ENCODE data around the gene TBXA2R.

TBXA2R gene

GRCh38 chr19:3550947-3551791 is 55.5 kb downstream of the TBXA2R start:
- no peak for DNase-seq

DNA sequence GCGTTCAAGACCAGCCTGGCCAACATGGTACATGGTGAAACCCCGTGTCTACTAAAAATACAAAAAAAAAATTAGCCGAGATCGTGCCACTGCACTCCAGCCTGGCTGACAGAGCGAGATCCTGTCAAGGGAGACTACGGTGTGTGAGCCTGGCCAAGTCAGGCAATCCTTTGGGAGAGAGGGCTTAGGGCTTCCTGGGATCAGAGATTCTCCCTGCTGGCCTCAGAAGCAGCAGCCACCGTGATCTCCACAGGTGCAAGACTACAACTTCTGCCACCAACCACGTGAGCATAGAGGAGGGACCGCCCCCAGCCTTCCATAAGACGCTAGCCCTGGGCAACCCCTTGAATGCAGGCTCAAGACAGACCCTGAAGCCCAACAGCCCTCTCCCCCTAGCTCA is 56.9 kb downstream of the TBXA2R start:
- DNase-seq = no peak

DNA sequence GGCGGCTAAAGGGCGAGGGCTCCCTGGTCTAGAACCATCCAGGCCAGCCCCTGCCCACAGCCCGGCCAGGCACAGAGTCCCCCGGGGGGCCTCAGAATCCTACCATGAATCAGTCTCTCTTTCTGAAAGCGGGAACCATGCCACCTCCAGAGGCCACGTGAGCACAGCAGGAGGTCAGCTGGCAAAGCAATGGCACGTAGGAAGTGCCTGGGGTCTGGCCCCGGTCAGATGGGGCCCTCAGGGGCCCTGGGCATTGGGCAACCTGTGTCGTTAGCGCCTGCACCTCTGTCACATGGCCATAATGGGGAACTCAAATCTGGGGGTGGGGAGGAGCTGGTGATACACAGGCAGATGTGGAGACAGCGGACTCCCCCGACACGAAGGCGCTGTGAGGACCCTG is 58.1 kb downstream of the TBXA2R start:
- peak; percentile 74 to 85 (median 76) for DNase-seq

GRCh38 chr19:3547767-3548282 is 58.9 kb downstream of the TBXA2R start:
- no peak for DNase-seq

- DNase-seq = peak in 2 of 3 donors; percentile 42 to 78
Measured at GRCh38 chr19:3547301-3547731, 59.4 kb downstream of the TBXA2R start.

DNA sequence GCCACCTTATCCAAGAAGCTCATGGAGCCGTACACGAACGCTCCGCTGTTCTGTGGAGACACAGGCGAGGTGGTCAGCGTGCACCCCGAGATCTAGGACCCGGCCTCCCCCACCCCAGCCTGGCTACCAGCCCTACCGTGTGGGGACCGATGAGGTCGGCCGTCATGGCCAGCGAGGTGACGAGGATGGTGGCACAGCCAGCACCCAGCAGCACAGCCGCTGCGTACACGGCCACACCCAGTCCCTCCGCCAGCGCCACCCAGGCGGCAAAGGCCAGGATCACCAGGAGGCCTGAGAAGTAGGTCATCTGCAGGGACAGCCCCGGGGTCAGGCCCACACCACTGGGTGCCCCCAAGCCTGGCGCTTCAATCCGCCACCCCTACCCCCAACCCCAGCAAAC is 60.6 kb downstream of the TBXA2R start:
- no peak for DNase-seq

DNA sequence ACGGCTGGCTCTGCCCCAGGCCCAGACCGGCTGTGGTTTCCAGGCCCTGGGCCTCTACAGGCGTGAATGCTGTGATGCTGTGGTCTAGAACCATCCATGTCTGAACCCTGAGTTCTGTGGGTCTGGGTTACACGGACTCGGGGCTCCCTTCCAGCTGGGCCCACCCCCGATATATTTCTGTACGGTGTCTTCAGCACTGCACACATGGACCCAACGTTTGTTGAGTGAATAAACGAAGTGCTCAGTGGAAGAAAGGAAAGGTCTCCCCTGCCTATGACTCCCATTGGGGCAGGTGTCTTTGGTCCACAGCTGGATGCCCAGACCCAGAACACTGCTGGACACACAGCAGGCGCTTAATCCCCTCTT is 61.0 kb downstream of the TBXA2R start:
- DNase-seq = no peak

DNA sequence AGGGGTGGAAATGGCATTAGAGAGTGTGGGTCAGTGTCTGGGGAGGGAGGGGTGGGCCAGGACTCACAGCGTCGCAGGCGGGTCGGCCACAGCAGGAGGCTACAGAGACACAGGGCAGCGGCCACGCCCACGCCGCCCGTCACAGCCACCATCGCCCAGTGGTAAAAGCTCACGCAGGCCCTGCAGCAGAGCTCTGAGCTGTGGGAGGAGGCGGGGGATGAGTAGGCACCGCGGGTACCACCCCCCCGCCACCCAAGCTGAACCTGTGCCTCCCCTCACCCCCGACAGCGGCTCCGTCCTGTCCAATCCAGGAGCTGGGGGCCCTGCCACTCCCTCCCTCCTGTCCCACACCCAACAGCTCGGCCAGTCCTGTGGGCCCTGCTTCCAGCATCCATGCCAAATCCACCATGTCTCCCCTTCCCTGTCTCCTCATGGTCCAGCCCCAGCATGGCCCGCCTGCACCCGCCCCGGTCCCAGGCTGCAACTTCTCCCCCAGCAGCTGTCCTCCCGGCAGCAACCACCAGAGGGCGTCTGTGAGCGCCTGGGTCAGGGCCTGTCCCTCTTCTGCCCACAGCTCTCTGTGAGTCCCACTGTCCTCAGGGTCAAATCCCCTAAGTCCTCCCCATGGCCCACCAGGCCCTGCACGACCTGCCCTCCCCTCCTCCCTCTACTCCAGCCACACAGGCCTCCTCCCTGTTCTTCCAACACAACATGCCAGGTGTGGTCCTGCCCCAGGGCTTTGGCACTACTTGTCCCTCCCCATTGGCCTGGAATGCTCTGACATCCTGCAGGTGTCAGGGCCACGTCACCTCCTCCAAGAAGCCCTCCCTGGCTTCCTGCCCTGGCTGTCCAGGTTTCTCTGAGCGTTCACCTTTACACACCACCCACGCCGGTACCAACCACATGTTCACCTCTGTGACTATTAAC is 61.7 kb downstream of the TBXA2R start:
- peak; percentile 76 to 85 (median 80) for DNase-seq

All from suppressor macrophage treated with lipopolysaccharide for 1 hour (primary cell).